Prostate gland (tissue), 2 donors: ENCODE data around the gene RIC8B.

Source experiments
- POLR2AphosphoS5 ChIP-seq: sonication (generic); formaldehyde crosslinking; IDR thresholded peaks from one replicate; pipeline ENCODE4 v1.6.1; 2017; ENCODE audit warnings: antibody characterized with exemption
- TF ChIP-seq, protein P1 (sequence below), 4 experiments: fragments of 200-600 bp in 2 of 4; fragments of 450-650 bp in 2 of 4; sonication (generic) in 2 of 4; IDR thresholded peaks; 1 replicate in 3 of 4; 2 replicates in 1 of 4; pipeline ENCODE4 v1.5.1; 2016 to 2019; ENCODE audit warnings: antibody characterized with exemption in 4 of 4, mild to moderate bottlenecking in 2 of 4, moderate library complexity in 2 of 4

DNA sequence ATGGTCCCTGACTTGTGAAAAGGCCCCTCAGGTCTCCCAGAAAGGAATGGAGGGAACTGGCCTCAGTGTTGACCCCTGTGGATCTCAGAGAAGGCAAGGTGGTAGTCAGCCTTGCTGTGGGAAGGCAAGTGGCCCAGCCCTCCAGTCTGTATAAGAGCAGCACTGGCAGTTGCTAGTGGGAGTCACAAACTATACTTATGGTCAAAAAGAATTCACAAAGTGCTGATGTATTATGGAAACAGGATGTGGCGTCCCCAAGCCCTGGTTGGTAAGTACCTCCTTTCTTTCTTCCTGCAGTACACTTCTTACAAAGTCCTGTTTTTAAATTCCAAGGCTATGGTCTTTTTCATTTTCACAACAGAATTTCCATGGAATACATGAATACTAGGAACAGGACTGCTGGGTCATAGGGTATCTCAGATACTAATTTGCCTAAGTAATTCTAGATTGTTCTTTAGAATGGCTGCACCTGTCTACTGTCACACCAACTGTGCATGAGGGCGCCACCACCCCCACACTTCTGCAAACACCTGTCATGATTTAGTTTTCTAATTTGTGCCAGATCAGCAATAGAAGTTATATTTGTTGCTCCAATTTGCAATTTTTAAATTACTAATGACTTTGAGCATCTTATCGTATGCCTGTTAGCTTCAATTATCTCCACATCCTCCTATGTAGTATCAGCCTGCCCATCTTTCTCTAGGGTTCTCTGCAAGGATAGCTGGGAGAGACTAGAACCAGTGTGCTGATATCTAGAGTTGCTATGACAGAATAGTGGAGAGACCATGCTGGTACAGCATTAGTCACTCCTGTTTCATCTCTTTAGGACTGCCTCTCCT, 140.5 kb downstream of the RIC8B start:
- no peak for TF ChIP-seq POLR2AphosphoS5
- TF ChIP-seq, protein P1, sequence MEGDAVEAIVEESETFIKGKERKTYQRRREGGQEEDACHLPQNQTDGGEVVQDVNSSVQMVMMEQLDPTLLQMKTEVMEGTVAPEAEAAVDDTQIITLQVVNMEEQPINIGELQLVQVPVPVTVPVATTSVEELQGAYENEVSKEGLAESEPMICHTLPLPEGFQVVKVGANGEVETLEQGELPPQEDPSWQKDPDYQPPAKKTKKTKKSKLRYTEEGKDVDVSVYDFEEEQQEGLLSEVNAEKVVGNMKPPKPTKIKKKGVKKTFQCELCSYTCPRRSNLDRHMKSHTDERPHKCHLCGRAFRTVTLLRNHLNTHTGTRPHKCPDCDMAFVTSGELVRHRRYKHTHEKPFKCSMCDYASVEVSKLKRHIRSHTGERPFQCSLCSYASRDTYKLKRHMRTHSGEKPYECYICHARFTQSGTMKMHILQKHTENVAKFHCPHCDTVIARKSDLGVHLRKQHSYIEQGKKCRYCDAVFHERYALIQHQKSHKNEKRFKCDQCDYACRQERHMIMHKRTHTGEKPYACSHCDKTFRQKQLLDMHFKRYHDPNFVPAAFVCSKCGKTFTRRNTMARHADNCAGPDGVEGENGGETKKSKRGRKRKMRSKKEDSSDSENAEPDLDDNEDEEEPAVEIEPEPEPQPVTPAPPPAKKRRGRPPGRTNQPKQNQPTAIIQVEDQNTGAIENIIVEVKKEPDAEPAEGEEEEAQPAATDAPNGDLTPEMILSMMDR (IDR thresholded peaks at IDR 0.05), result no peak
